SK-N-SH (cell line): ENCODE data around the gene MRPS5. TPM values are rescaled to one million over a fixed set of nuclear protein-coding genes. Genes with fewer than 3 reads are reported as not detected.
A peak's percentile ranks its signal among the peaks of the same experiment; 100 is the strongest.

Source experiments
- CTCF ChIA-PET: fragments of 300-600, 350-600 bp; formaldehyde crosslinking; extraction: SDS; loops from one replicate; lab custom pipeline; 2021; lab: Yijun Ruan, JAX
- POLR2A ChIA-PET: fragments of 350-600 bp; sonication (Branson Sonifier 250); formaldehyde crosslinking; extraction: SDS; loops from one replicate; lab custom pipeline; 2020; ENCODE audit warnings: antibody characterized with exemption, inconsistent platforms; lab: Yijun Ruan, JAX
- DNase-seq: peaks from one replicate; pipeline ENCODE4 v3.0.0; 2012
- H2AFZ ChIP-seq: fragments of 200-600 bp; sonication (generic); 2 replicates; pipeline ENCODE4 v1.8.1; 2016; ENCODE audit warnings: antibody characterized with exemption, mild to moderate bottlenecking, low read depth
- H3F3A ChIP-seq: fragments of 200-600 bp; sonication (generic); replicated peaks from 2 replicates; pipeline ENCODE3; 2016; ENCODE audit warnings: antibody characterized with exemption, mild to moderate bottlenecking; ENCODE audit not compliant: insufficient read depth
- H3K27ac ChIP-seq, 2 experiments: fragments of 200-500 bp in 1 of 2; fragments of 200-600 bp in 1 of 2; sonication (Bioruptor generic) in 1 of 2; sonication (generic), shearing (Covaris generic) in 1 of 2; 2 replicates each; pipeline versions ENCODE4 v1.5.1 to v1.6.1; 2014 to 2016; ENCODE audit warnings: low read depth in 2 of 2, inconsistent platforms in 1 of 2, low read length in 1 of 2, mild to moderate bottlenecking in 1 of 2, mixed read lengths in 1 of 2
- H3K27me3 ChIP-seq: fragments of 200-600 bp; sonication (generic), shearing (Covaris generic); 2 replicates; pipeline ENCODE4 v1.6.1; 2016; ENCODE audit warnings: mixed run types; ENCODE audit not compliant: insufficient read depth
- H3K36me3 ChIP-seq, 2 experiments: fragments of 200-500 bp in 1 of 2; fragments of 200-600 bp in 1 of 2; sonication (Bioruptor generic) in 1 of 2; sonication (generic) in 1 of 2; replicated peaks in 1 of 2; 2 replicates each; pipeline versions ENCODE3 to v1.5.1; 2014 to 2016; ENCODE audit warnings: low read length in 1 of 2, mild to moderate bottlenecking in 1 of 2; ENCODE audit not compliant: insufficient read depth in 2 of 2, control insufficient read depth in 1 of 2
- H3K4me1 ChIP-seq, 2 experiments: fragments of 200-500 bp in 1 of 2; fragments of 200-600 bp in 1 of 2; sonication (Bioruptor generic) in 1 of 2; sonication (generic), shearing (Covaris generic) in 1 of 2; 2 replicates each; pipeline versions ENCODE4 v1.5.1 to v1.6.1; 2014 to 2016; ENCODE audit warnings: low read depth in 1 of 2, low read length in 1 of 2, mixed run types in 1 of 2; ENCODE audit not compliant: insufficient read depth in 2 of 2, control insufficient read depth in 1 of 2
- H3K4me2 ChIP-seq: fragments of 200-600 bp; sonication (generic), shearing (Covaris generic); 2 replicates; pipeline ENCODE4 v1.6.1; 2017; ENCODE audit warnings: mixed run types
- H3K4me3 ChIP-seq, 2 experiments: fragments of 200-500 bp in 1 of 2; fragments of 200-600 bp in 1 of 2; sonication (Bioruptor generic) in 1 of 2; sonication (generic), shearing (Covaris generic) in 1 of 2; 2 replicates each; pipeline versions ENCODE4 v1.5.1 to v1.8.1; 2014 to 2016; ENCODE audit warnings: low read depth in 2 of 2, inconsistent platforms in 1 of 2, low read length in 1 of 2, mild to moderate bottlenecking in 1 of 2, mixed read lengths in 1 of 2, moderate library complexity in 1 of 2
- H3K79me2 ChIP-seq: fragments of 200-600 bp; sonication (generic); 2 replicates; pipeline ENCODE4 v1.8.1; 2017; ENCODE audit warnings: mild to moderate bottlenecking; ENCODE audit not compliant: insufficient read depth
- H3K9ac ChIP-seq: fragments of 200-600 bp; sonication (generic); 2 replicates; pipeline ENCODE4 v1.6.1; 2017; ENCODE audit warnings: mixed run types
- H3K9me2 ChIP-seq: fragments of 200-600 bp; sonication (generic); 2 replicates; pipeline ENCODE4 v1.6.1; 2017; ENCODE audit warnings: mixed run types
- H3K9me3 ChIP-seq: fragments of 200-600 bp; sonication (generic); 2 replicates; pipeline ENCODE4 v1.6.1; 2017; ENCODE audit warnings: mixed run types, mild to moderate bottlenecking, moderate library complexity
- H4K20me1 ChIP-seq: fragments of 200-600 bp; sonication (generic); 2 replicates; pipeline ENCODE4 v1.6.1; 2017; ENCODE audit warnings: mild to moderate bottlenecking, mixed run types; ENCODE audit not compliant: insufficient read depth
- ELF1 ChIP-seq: IDR thresholded peaks from 2 replicates; pipeline ENCODE4 v1.4.0; 2012
- EZH2phosphoT487 ChIP-seq: fragments of 200-600 bp; sonication (generic); IDR thresholded peaks from 2 replicates; pipeline ENCODE4 v1.6.1; 2017; ENCODE audit warnings: low read depth, mixed run types, mild to moderate bottlenecking, antibody characterized with exemption, moderate library complexity, borderline replicate concordance
- GATA2 ChIP-seq: sonication (generic); formaldehyde crosslinking; IDR thresholded peaks from 2 replicates; pipeline ENCODE4 v1.5.0; 2020; ENCODE audit warnings: mild to moderate bottlenecking, missing genetic modification reagents
- NRF1 ChIP-seq: IDR thresholded peaks from 2 replicates; pipeline ENCODE4 v1.6.1; 2012; ENCODE audit warnings: low read depth, mild to moderate bottlenecking, low read length
- RAD21 ChIP-seq: IDR thresholded peaks from 2 replicates; pipeline ENCODE4 v1.6.1; 2012; ENCODE audit warnings: mild to moderate bottlenecking, low read length
- RXRA ChIP-seq: IDR thresholded peaks from 2 replicates; pipeline ENCODE4 v1.4.0; 2012; ENCODE audit warnings: low read depth, mild to moderate bottlenecking, borderline replicate concordance
- SMC3 ChIP-seq: IDR thresholded peaks from 2 replicates; pipeline ENCODE4 v1.6.1; 2012; ENCODE audit warnings: low read depth, low read length, improper control_type of control experiment
- TAF1 ChIP-seq: IDR thresholded peaks from 2 replicates; pipeline ENCODE4 v1.6.1; 2012; ENCODE audit warnings: low read depth, mild to moderate bottlenecking, low read length, moderate library complexity, borderline replicate concordance
- YY1 ChIP-seq: IDR thresholded peaks from 2 replicates; pipeline ENCODE4 v1.4.0; 2012; ENCODE audit warnings: low read depth, mild to moderate bottlenecking
- WGBS: methylation state at CpG from one replicate; pipeline ENCODE4 v1.1.6; 2017; ENCODE audit warnings: low lambda C conversion rate; 5-methylcytosine and 5-hydroxymethylcytosine counted together
- polyA plus RNA-seq, 3 experiments: library from polyadenylated mRNA; depleted of rRNA; stranded (reverse); fragments of >200 nt; gene quantifications; 2 replicates each; pipeline ENCODE4 v1.2.3, GENCODE V29; 2012
- TF ChIP-seq, protein P1 (sequence below): fragments of 150-350 bp; IDR thresholded peaks from 2 replicates; pipeline ENCODE4 v1.6.1; 2016; ENCODE audit warnings: mild to moderate bottlenecking, low read depth, low read length

MRPS5 gene
- polyA plus RNA-seq, 1 of the 3 experiments (the other 2 are of a cell fraction) = 32.8 TPM

DNA sequence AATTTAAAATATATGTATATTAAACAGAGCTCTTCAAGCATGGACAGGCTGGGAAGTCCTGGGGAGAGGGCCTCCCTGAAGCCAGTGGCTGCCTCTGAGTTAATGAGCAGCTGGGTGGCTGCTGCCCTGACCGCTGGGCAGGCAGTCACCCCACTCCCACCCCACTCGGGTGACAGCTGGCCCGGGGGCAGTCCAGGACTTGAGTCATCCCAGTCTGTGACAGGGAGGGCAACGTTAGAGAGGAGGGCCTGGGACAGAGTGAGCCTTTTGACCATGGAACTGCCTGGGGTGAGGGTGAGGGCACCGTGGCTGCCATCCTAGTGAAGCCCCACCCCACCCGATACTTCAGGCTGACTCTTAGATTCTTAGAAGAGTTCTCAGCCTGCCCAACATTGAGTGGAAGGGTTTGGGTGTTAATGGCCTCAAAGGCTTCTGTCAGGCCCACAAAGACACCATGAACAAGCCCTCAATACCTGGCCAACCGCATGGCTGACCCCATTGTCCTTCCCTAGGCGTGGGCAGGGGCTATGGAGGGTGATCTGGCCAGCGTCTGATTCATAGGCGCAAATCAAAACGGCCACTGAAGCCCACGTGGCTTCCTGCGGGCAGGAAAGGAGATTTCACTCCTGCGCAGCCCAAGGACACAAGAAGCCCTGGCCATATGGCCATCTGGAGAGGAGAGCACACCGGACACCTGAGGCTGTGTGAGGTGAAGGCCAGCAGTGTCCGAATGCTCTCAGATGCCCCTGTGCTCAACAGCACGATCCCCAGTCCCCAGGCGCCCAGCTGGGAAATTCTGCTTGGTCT lies 47.5 kb downstream of the MRPS5 start:
- peaks cover 81% of the 10 kb centered on the region for H3K27me3 ChIP-seq
- no peak overlapping the region for H3K27ac ChIP-seq
- no peak overlapping the region for H3K9ac ChIP-seq
- no peak overlapping the region for H2AFZ ChIP-seq
- peaks cover 0 to 7% of the 10 kb centered on the region in 2 experiments; a peak in 1 of 4 replicates for H3K4me1 ChIP-seq
- CTCF ChIA-PET = interaction anchor here (1.0 to 6.8 kb wide), 5 partner anchors 20 to 118 kb away, joined by 3 to 65 read pairs (median 3); no protein-coding TSS in a partner anchor
- peak; percentile 12 for DNase-seq
- H3K4me3 ChIP-seq = no peak overlapping the region
- no peaks in the 10 kb centered on the region for H4K20me1 ChIP-seq
- H3K36me3 ChIP-seq = no peaks in the 10 kb centered on the region
- no peaks in the 10 kb centered on the region for H3F3A ChIP-seq
- 0% methylated on average over 3 of the region's 18 CpGs for WGBS
- no peak overlapping the region for H3K4me2 ChIP-seq
- no peaks in the 10 kb centered on the region for H3K9me2 ChIP-seq
- no peak for TF ChIP-seq TAF1
- POLR2A ChIA-PET = no interaction called here
- H3K9me3 ChIP-seq = no peaks in the 10 kb centered on the region
- H3K79me2 ChIP-seq = no peaks in the 10 kb centered on the region

DNA sequence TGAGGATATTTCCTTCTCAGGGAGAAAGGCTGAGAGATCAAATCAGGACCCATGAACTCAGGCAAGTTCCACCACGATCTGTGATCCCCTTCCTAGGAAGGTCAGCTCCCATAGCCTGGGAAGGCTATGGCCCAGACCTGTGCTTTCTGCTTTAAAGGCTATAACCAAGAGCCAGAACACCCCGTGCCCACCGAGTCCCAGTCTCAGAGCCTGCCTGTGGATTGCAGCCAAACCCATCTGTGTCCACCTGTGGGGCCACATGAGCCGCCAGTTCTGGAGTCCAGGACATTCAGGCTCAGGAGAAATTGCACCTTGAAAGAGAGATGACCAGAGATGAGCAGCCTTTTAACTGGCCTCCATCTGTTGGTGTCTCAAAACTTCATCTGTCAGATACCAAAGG lies 49.2 kb downstream of the MRPS5 start:
- H3K36me3 ChIP-seq = no peaks in the 10 kb centered on the region
- H3K27ac ChIP-seq = no peak overlapping the region
- no peak overlapping the region for H2AFZ ChIP-seq
- 2% methylated on average over 4 of the region's 4 CpGs for WGBS
- TF ChIP-seq, protein P1, sequence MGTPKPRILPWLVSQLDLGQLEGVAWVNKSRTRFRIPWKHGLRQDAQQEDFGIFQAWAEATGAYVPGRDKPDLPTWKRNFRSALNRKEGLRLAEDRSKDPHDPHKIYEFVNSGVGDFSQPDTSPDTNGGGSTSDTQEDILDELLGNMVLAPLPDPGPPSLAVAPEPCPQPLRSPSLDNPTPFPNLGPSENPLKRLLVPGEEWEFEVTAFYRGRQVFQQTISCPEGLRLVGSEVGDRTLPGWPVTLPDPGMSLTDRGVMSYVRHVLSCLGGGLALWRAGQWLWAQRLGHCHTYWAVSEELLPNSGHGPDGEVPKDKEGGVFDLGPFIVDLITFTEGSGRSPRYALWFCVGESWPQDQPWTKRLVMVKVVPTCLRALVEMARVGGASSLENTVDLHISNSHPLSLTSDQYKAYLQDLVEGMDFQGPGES = no peak
- TF ChIP-seq NRF1 = no peak
- TF ChIP-seq ELF1 = no peak
- TF ChIP-seq GATA2 = no peak
- TF ChIP-seq YY1 = no peak
- TF ChIP-seq RAD21 = no peak
- no peak for TF ChIP-seq EZH2phosphoT487
- no peak for TF ChIP-seq SMC3
- no peak for TF ChIP-seq RXRA
- H3K27me3 ChIP-seq = peaks cover 67% of the 10 kb centered on the region
- DNase-seq = no peak
- H3F3A ChIP-seq = no peaks in the 10 kb centered on the region
- no peak overlapping the region for H3K9ac ChIP-seq
- no peak overlapping the region for H3K4me2 ChIP-seq
- no peaks in the 10 kb centered on the region for H3K9me3 ChIP-seq
- H3K9me2 ChIP-seq = no peaks in the 10 kb centered on the region
- ChIA-PET CTCF (interaction anchor here (1.2 to 2.8 kb wide), 5 partner anchors 12 to 120 kb away, joined by 3 to 15 read pairs (median 3); no protein-coding TSS in a partner anchor), POLR2A (no interaction called here)
- no peaks in the 10 kb centered on the region for H4K20me1 ChIP-seq
- no peaks in the 10 kb centered on the region for H3K79me2 ChIP-seq
- H3K4me1 ChIP-seq = peaks cover 0 to 7% of the 10 kb centered on the region in 2 experiments; a peak in 1 of 4 replicates
- H3K4me3 ChIP-seq = no peak overlapping the region
